DND-41 (cell line): ENCODE results near the gene CNTRL.

ENCODE experiments used
- CTCF ChIP-seq: IDR thresholded peaks from 2 replicates; pipeline ENCODE4 v1.5.1; 2012; ENCODE audit warnings: borderline replicate concordance, low read length, moderate library complexity, mild to moderate bottlenecking; ENCODE audit not compliant: poor library complexity, severe bottlenecking; ENCODE audit errors: extremely low read depth
- EZH2 ChIP-seq: IDR thresholded peaks from 3 replicates; pipeline ENCODE4 v1.6.1; 2012; ENCODE audit warnings: borderline replicate concordance, low read depth, mild to moderate bottlenecking, moderate library complexity, low read length, inconsistent platforms; ENCODE audit not compliant: severe bottlenecking

- TF ChIP-seq CTCF = no peak
- TF ChIP-seq EZH2 = no peak
Observed at GRCh38 chr9:121168052-121168451, 93.3 kb downstream of the CNTRL start.
